ENCODE results near the gene UBASH3A.

Gene UBASH3A

DNA sequence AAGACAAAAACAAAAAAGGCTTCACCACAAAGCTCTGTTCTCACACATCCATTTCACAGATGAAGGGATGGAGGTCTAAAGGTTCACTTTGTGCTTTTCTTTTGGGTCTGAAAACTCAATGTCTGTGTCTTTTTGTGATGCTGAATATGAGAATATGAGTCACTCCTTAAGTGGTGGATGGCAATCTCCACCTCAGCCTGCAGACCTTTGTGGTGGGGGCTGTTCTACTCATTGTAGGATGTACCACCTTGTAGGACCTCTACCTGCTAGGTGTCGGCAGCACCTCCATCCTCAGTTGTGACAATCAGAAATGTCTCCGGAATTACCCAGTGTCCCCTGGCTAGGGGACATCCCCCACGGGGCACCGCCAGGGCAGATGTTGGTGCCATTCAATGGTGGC lies 42.8 kb downstream of the UBASH3A start:
- H3K4me1 ChIP-seq (ENCODE audit: insufficient read depth, low read length), result peaks cover 3% of the 10 kb centered on the region; the same call in 1 of the 2 replicates
- no peaks in the 10 kb centered on the region for H3K27me3 ChIP-seq (ENCODE audit: insufficient read depth, low read length)
- H3K9ac ChIP-seq (ENCODE audit: low read depth, low read length), result no peak overlapping the region
- no peaks in the 10 kb centered on the region for H3K36me3 ChIP-seq (ENCODE audit: insufficient read depth, low read depth, low read length)
- no peak overlapping the region for H3K4me3 ChIP-seq (ENCODE audit: low read length)
- H3K9me3 ChIP-seq (ENCODE audit: insufficient read depth, low read depth, low read length), result no peaks in the 10 kb centered on the region
- no peak overlapping the region for H3K27ac ChIP-seq (ENCODE audit: low read length)

DNA sequence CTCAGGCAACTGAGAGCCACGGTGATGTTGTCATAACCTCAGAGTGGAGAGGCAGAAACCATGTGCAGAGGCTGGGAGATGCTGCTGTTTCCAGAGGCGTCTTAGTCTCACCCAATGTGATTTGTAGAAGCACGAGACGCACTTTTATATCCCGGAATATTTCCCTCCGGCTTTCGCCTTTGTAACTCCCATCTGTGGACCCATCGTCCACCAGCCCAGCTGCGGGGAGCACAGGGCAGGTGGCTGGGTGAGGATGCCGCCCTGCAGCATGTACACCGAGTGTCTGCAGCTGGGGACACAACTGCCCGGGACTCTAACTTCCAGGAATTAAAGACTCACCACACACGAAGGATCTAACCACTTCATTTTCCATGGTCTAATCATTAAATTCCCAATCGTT lies 43.5 kb downstream of the UBASH3A start:
- Histone ChIP-seq H3K9ac (ENCODE audit: low read depth, low read length) (no peak overlapping the region), H3K27ac (ENCODE audit: low read length) (no peak overlapping the region), H3K27me3 (ENCODE audit: insufficient read depth, low read length) (no peaks in the 10 kb centered on the region), H3K36me3 (ENCODE audit: insufficient read depth, low read depth, low read length) (no peaks in the 10 kb centered on the region), H3K4me3 (ENCODE audit: low read length) (no peak overlapping the region), H3K9me3 (ENCODE audit: insufficient read depth, low read depth, low read length) (no peaks in the 10 kb centered on the region), H3K4me1 (ENCODE audit: insufficient read depth, low read length) (peaks cover 3% of the 10 kb centered on the region; the same call in 1 of the 2 replicates)

DNA sequence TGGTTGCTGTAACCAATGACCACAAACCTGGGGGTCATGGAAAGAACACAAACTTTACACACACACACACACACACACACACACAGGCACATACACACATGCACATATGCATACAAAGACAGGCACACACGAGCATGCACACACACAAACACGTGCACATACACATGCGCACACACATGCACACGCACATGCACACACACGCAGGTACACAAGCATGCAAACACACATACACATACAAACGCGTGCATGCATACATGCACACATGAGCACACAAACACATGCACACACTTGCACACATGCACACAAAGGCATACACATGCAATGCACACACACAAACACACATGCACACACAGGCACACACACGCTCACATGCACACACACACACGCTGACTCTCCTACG lies 44.0 kb downstream of the UBASH3A start:
- Histone ChIP-seq H3K4me3 (ENCODE audit: low read length) (no peak overlapping the region), H3K9me3 (ENCODE audit: insufficient read depth, low read depth, low read length) (no peaks in the 10 kb centered on the region), H3K36me3 (ENCODE audit: insufficient read depth, low read depth, low read length) (no peaks in the 10 kb centered on the region), H3K4me1 (ENCODE audit: insufficient read depth, low read length) (peaks cover 3% of the 10 kb centered on the region; the same call in 1 of the 2 replicates), H3K9ac (ENCODE audit: low read depth, low read length) (no peak overlapping the region), H3K27me3 (ENCODE audit: insufficient read depth, low read length) (no peaks in the 10 kb centered on the region), H3K27ac (ENCODE audit: low read length) (no peak overlapping the region)

DNA sequence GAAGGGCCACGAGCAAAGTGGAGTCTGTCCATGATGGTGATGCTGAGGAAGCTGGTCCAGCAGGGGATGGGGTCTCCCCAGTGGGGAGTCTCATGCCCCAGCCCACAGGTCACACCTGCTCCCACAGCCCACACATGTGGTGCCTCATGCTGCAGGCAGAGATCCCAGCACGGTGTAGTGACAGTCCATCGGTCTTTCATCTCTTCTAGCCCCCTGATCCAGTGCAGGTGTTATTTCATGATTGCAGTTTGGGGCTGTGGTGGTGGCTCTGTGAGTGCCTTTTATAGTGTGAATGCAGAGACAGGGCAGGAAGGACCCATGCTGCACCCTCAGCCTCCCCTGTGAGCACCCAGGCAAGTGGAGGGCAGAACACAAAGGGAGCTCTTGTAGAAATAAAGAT lies 45.0 kb downstream of the UBASH3A start:
- no peaks in the 10 kb centered on the region for H3K27me3 ChIP-seq (ENCODE audit: insufficient read depth, low read length)
- peaks cover 3% of the 10 kb centered on the region; the same call in 1 of the 2 replicates for H3K4me1 ChIP-seq (ENCODE audit: insufficient read depth, low read length)
- H3K4me3 ChIP-seq (ENCODE audit: low read length), result no peak overlapping the region
- no peaks in the 10 kb centered on the region for H3K36me3 ChIP-seq (ENCODE audit: insufficient read depth, low read depth, low read length)
- H3K9me3 ChIP-seq (ENCODE audit: insufficient read depth, low read depth, low read length), result no peaks in the 10 kb centered on the region
- no peak overlapping the region for H3K9ac ChIP-seq (ENCODE audit: low read depth, low read length)
- H3K27ac ChIP-seq (ENCODE audit: low read length), result no peak overlapping the region

DNA sequence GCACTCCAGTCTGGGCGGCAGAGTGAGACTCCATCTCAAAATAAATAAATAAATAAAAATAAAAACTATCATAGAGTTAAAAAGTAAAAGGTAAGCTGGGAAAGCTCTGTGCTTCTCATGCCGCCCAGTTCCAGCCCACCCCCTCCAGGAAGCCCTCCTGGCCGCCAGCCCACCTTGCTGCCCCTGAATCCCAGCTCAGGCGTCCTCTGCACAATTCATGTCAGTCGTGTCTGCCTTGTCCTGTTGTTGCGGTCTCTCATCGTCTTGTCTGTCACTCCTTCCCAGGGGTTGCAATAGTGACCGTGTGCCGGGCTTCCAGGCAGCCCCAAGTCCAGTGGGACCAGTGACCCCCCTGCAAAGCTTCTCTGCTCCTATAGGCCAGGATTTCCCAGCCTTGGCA lies 48.2 kb downstream of the UBASH3A start:
- Histone ChIP-seq H3K27me3 (ENCODE audit: insufficient read depth, low read length) (no peaks in the 10 kb centered on the region), H3K4me3 (ENCODE audit: low read length) (no peak overlapping the region), H3K27ac (ENCODE audit: low read length) (no peak overlapping the region), H3K4me1 (ENCODE audit: insufficient read depth, low read length) (peaks cover 3% of the 10 kb centered on the region; the same call in 1 of the 2 replicates), H3K9ac (ENCODE audit: low read depth, low read length) (no peak overlapping the region), H3K9me3 (ENCODE audit: insufficient read depth, low read depth, low read length) (no peaks in the 10 kb centered on the region), H3K36me3 (ENCODE audit: insufficient read depth, low read depth, low read length) (no peaks in the 10 kb centered on the region)

DNA sequence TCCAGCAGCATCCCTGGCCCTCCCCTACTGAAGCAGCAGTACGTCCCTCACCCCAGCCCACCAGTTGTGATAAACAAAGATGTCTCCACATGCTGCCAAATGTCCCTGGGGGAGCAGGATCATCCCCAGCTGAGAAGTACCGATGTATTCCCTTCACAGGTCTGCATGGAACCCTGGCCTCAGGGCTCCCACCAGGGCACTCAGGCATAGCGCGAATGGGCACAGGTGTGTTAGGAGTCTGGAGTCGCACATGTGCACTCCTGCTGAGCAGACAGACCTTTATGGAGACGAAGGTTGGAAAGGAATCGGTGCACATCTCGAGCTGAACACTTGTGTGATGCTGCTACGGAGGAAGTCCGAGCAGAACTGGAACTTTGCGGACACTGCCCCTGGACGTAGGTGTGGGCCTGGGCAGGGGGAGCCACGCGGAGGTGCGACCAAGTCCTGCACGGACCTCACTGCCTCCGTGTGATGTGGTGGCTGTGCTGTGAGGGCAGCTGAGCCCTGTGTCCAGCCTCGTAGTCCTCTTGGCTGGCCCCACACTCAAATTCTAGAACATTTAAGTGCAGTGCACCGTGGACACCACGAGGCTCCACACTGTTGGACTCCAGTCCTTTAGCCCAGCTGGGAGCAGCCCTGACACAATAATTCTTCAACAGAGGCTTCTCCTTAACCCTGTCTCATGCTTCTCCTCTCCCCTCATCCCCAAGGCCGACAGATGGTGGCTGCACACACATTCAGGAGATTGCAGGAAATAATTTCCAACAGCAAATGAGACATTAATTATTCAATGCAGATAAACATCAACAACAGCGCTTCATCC lies 48.9 kb downstream of the UBASH3A start:
- no peak overlapping the region for H3K4me3 ChIP-seq (ENCODE audit: low read length)
- H3K27ac ChIP-seq (ENCODE audit: low read length), result no peak overlapping the region
- H3K9me3 ChIP-seq (ENCODE audit: insufficient read depth, low read depth, low read length), result no peaks in the 10 kb centered on the region
- no peak overlapping the region for H3K9ac ChIP-seq (ENCODE audit: low read depth, low read length)
- H3K36me3 ChIP-seq (ENCODE audit: insufficient read depth, low read depth, low read length), result no peaks in the 10 kb centered on the region
- no peaks in the 10 kb centered on the region for H3K27me3 ChIP-seq (ENCODE audit: insufficient read depth, low read length)
- H3K4me1 ChIP-seq (ENCODE audit: insufficient read depth, low read length), result peaks cover 3% of the 10 kb centered on the region; the same call in 1 of the 2 replicates

DNA sequence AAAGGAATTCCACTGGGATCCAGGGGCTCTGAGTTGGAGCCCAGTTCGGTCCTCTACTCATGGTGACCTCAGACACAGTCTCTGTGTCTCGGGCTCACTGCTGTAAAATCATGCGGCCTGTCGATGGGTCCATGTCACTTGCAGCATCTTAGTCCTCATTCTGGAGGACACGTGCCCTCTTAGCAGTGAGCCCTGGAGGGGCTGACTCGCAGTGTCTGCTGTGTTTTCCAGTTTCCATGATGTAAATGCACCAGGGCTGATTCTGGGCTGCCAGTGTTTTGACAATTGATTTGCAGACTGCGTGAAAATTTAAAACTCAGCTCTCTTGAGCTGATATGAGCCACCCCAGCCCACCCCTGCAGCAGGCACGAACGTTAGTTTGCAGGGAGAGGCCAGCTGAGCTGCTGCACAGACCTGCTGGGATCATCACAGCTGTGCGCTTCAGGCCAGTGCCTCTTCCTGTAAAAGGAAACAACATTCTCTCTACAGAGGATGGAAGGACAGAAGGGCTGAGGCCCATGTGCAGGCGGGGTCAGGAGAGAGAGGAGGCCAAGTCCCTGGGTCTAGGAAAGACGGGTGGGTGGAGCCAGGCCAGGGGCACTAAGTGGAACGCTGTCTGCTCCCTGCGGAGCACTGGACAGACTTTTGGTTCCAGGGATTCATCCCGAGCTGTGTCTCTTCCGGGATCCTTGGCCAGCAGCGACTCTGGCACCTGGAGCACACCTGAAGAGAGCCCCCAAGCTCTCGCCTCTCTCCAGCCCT lies 49.7 kb downstream of the UBASH3A start:
- Histone ChIP-seq H3K27me3 (ENCODE audit: insufficient read depth, low read length) (no peaks in the 10 kb centered on the region), H3K4me3 (ENCODE audit: low read length) (no peak overlapping the region), H3K36me3 (ENCODE audit: insufficient read depth, low read depth, low read length) (no peaks in the 10 kb centered on the region), H3K4me1 (ENCODE audit: insufficient read depth, low read length) (peaks cover 3% of the 10 kb centered on the region; the same call in 1 of the 2 replicates), H3K9me3 (ENCODE audit: insufficient read depth, low read depth, low read length) (no peaks in the 10 kb centered on the region), H3K9ac (ENCODE audit: low read depth, low read length) (no peak overlapping the region), H3K27ac (ENCODE audit: low read length) (no peak overlapping the region)

DNA sequence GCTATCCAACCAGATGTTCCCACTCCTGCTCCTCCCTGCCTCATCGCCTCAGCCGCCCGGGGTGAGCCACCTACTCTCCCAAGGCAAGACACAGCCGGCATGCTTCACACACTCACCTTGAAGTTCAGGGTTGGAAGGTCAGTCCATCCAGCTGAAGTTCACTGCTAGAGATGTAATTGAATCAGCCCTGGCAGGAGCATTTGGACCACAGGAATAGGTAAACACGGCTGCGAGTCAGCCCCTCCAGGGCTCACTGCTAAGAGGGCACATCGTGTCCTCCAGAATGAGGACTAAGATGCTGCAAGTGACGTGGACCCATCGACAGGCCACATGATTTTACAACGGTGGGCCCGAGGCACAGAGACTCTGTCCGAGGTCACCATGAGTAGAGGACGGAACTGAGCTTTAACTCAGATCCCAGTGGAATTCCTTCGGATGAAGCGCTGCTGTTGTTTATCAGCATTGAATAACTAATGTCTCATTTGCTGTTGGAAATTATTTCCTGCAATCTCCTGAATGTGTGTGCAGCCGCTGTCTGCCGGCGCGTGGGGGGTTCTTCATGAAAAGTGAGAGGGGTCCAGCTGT lies 50.4 kb downstream of the UBASH3A start:
- Histone ChIP-seq H3K27me3 (ENCODE audit: insufficient read depth, low read length) (no peaks in the 10 kb centered on the region), H3K9me3 (ENCODE audit: insufficient read depth, low read depth, low read length) (no peaks in the 10 kb centered on the region), H3K4me3 (ENCODE audit: low read length) (no peak overlapping the region), H3K9ac (ENCODE audit: low read depth, low read length) (no peak overlapping the region), H3K27ac (ENCODE audit: low read length) (no peak overlapping the region), H3K36me3 (ENCODE audit: insufficient read depth, low read depth, low read length) (no peaks in the 10 kb centered on the region), H3K4me1 (ENCODE audit: insufficient read depth, low read length) (peaks cover 3% of the 10 kb centered on the region; the same call in 1 of the 2 replicates)

DNA sequence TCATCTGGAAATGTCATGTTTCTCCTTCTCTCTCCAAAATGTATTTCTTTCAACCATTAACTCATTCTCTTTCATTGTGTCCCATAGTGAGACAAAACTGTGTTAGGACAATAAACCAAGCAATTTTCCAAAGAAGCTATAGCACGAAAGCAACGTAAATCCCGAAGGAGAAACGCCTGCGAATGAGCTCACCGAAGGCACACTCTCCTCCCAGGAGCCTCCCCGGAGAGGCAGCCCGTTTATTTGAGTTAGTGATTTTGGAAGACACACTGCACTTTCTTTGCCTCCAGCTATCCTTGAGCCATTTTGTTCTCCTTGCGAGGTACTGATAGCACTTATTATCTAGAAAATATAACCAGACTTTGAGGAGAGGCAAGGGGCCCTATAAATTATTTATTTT lies 51.1 kb downstream of the UBASH3A start:
- H3K27me3 ChIP-seq (ENCODE audit: insufficient read depth, low read length), result no peaks in the 10 kb centered on the region
- no peak overlapping the region for H3K27ac ChIP-seq (ENCODE audit: low read length)
- H3K36me3 ChIP-seq (ENCODE audit: insufficient read depth, low read depth, low read length), result no peaks in the 10 kb centered on the region
- H3K4me3 ChIP-seq (ENCODE audit: low read length), result no peak overlapping the region
- no peaks in the 10 kb centered on the region for H3K9me3 ChIP-seq (ENCODE audit: insufficient read depth, low read depth, low read length)
- H3K9ac ChIP-seq (ENCODE audit: low read depth, low read length), result no peak overlapping the region
- H3K4me1 ChIP-seq (ENCODE audit: insufficient read depth, low read length), result peaks cover 3% of the 10 kb centered on the region; the same call in 1 of the 2 replicates

DNA sequence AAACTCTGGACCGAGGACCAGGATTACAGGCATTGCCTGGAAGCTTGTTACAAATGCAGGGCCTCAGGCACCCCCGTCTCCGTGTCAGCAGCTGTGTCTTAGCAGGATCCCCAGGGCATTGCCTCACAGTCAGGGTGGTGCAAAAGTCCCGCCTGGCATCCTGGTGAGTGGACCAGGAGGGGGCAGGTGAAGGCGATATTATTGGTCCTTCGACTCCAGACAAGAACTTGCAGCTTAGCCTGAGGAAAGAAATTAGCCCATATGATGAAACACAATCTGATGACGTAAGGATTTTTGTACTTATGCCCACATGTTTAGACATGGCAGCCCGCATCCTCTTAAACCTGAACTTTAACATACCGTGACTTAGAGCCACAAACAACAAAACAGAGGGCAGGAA lies 51.5 kb downstream of the UBASH3A start:
- H3K27ac ChIP-seq (ENCODE audit: low read length), result no peak overlapping the region
- H3K9ac ChIP-seq (ENCODE audit: low read depth, low read length), result no peak overlapping the region
- peaks cover 3% of the 10 kb centered on the region; the same call in 1 of the 2 replicates for H3K4me1 ChIP-seq (ENCODE audit: insufficient read depth, low read length)

DNA sequence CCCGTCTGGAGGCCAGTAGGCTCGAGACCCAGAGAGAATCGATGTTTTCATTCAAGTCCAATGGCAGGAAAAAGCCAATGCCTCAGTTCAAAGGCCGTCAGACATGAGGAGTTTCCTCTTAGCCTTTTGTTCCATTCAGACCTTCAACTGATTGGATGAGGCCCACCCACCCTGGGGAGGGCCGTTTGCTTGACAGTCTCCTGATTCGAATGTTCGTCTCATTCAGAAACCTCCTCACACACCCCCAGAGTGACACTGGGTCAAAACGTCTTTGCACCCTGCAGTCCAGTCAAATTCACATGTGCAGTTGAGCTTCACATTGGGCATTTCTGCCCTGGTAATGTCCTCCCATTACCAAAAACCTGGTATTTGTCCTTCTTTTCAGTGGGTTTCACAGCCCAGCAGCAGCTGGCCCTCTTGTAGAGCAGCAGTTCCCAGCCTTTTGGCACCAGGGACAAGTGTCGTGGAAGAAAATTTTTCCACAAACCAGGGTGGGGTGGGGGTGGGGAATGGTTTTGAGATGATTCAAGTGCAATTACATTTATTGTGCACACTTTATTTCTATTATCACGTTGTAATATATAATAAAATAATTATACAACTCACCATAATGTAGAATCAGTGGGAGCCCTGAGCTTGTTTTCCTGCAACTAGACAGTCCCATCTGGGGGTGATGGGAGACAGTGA lies 52.2 kb downstream of the UBASH3A start:
- H3K27me3 ChIP-seq (ENCODE audit: insufficient read depth, low read length), result no peaks in the 10 kb centered on the region
- no peaks in the 10 kb centered on the region for H3K4me1 ChIP-seq (ENCODE audit: insufficient read depth, low read length)
- no peaks in the 10 kb centered on the region for H3K9me3 ChIP-seq (ENCODE audit: insufficient read depth, low read depth, low read length)
- no peaks in the 10 kb centered on the region for H3K36me3 ChIP-seq (ENCODE audit: insufficient read depth, low read depth, low read length)
- H3K4me3 ChIP-seq (ENCODE audit: low read length), result no peak overlapping the region
- H3K27ac ChIP-seq (ENCODE audit: low read length), result no peak overlapping the region
- H3K9ac ChIP-seq (ENCODE audit: low read depth, low read length), result no peak overlapping the region

More for the DNA sequence above, 51.5 kb downstream of the UBASH3A start:
- H3K27me3 ChIP-seq (ENCODE audit: insufficient read depth, low read length), result no peaks in the 10 kb centered on the region
- no peaks in the 10 kb centered on the region for H3K36me3 ChIP-seq (ENCODE audit: insufficient read depth, low read depth, low read length)
- H3K9me3 ChIP-seq (ENCODE audit: insufficient read depth, low read depth, low read length), result no peaks in the 10 kb centered on the region
- H3K4me3 ChIP-seq (ENCODE audit: low read length), result no peak overlapping the region

Data from iPS-20b (cell line).